GM12872 (cell line): ENCODE results near the gene MAGI2.

Experiments
- TF ChIP-seq, protein P1 (sequence below): IDR thresholded peaks from 3 replicates; pipeline ENCODE4 v1.5.1; 2011; ENCODE audit warnings: low read depth, mild to moderate bottlenecking, low read length, moderate library complexity; ENCODE audit not compliant: insufficient read depth

MAGI2 gene

DNA sequence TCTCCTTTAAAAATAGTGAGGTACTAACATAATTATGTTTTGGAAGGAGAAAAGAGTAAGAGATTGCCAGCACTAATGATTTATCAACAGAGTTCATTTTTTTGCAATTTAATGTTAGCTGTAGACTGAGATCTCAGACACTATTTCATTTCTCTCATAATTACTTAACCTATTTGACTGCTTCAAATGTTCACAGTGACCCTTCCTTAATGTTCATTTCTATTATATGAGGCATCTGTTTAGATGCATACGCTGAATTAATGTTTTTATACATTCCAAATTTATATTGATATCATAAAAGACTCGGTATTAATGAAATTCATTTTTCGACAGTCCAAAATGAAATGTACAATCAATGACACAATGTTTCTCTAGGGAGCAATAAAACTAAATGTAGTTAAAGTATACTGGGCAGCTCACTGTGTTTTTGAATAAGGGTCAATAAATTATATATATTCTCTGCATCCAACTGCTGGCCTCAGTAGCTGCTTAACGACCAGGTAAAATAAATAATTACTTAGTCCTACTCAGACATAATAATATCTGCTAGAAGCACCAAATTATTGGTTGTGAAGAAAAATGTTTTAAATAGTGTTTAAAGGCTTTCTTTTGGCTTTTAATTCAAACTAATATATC lies 373.4 kb downstream of the MAGI2 start:
- TF ChIP-seq, protein P1, sequence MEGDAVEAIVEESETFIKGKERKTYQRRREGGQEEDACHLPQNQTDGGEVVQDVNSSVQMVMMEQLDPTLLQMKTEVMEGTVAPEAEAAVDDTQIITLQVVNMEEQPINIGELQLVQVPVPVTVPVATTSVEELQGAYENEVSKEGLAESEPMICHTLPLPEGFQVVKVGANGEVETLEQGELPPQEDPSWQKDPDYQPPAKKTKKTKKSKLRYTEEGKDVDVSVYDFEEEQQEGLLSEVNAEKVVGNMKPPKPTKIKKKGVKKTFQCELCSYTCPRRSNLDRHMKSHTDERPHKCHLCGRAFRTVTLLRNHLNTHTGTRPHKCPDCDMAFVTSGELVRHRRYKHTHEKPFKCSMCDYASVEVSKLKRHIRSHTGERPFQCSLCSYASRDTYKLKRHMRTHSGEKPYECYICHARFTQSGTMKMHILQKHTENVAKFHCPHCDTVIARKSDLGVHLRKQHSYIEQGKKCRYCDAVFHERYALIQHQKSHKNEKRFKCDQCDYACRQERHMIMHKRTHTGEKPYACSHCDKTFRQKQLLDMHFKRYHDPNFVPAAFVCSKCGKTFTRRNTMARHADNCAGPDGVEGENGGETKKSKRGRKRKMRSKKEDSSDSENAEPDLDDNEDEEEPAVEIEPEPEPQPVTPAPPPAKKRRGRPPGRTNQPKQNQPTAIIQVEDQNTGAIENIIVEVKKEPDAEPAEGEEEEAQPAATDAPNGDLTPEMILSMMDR, result no peak

DNA sequence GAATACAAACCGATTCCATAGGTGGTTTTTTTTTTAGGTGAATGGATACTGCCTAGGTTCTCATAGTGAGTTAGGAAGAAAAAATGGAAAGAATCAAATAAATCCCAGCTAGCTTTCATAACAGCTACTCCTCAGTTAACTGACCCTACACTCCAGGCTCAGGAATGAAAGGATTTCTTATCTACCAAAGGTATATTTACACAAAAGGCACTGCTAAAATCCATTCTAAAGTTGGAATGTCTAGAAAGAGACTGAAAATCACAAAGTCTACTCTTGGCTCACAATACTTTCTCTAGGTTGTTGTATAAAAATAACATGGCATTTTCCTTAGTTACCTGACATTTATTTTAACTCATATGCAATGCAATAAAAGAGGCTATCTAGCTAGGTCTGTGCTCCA lies 375.2 kb downstream of the MAGI2 start:
- TF ChIP-seq, protein P1, result no peak

DNA sequence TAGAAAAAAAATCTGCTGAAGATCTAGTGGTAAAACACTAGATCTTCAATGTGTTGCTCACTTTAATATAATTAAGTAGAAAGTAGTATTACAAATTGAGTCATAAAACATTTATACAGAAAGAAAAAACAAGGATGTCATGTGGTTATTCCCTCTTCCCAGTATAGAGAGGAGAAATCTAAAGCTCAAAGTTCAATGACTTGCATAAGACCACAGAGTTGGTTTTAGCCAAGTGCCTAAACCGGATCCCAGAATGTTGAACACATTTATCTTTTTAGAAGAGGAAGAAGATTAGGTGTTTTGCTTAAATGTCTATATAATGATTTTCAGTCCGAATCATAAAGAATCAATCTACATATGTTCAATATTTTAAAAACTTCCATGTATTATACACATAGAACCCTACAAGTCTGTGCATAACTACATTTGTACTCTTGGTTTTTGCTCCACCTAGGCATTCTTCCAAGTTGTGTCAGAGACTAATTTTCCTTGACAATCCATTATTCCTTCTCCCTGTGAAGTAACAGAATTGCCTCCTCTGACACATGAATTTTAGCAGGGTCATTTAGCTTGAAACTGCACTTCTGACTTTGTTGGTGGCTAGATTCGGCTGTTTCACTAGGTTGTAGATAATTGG lies 389.2 kb downstream of the MAGI2 start:
- TF ChIP-seq, protein P1, result no peak

DNA sequence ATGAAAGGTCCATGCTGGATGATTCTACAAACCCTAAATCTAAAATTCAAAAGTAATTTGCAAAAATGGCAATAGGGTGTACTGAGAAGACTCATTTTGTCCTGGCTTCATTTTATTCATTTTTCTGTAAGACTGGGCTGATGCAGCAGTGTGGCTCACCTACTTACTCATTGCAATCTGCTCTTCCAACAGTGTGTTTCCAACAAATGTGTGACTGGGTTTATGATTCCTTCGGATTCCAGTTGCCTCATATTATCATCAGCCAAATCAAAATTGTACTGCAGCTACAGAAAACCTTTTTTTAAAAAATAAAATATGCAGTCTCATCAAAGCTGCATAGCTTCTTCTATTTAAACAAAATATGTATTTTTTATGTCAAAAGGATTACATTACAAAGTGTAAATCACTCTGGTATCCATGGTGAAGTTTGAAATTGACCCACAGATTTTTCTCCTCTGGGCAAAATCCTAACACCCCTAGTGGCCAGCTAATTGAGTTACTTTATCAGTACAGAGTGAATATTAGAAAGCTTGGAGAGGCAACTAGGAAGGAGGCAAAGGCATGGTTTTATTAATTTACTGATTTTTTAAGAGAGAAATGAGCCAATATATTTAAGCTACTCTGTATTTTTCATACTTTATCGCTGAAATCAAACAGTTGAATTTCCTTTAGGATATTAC lies 390.3 kb downstream of the MAGI2 start:
- TF ChIP-seq, protein P1, result no peak

DNA sequence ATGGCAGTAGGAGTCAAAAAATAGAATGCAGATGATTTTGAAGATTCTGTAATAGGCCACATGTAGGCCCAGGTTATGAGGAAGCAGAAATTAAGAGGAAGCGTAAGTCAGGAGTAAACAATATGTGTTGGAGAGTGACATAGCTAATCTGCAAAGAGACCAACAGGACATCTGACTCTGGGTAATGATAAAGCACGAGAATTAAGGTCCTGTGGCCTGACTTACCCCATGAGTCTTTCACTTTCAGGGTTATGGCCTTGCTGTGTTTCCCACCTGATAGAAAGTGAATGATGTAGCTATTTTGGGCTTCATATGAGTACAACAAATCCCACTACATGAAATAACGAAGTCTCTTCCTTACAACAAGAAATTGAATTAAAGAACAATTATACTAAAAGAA lies 393.0 kb downstream of the MAGI2 start:
- TF ChIP-seq, protein P1, result no peak

DNA sequence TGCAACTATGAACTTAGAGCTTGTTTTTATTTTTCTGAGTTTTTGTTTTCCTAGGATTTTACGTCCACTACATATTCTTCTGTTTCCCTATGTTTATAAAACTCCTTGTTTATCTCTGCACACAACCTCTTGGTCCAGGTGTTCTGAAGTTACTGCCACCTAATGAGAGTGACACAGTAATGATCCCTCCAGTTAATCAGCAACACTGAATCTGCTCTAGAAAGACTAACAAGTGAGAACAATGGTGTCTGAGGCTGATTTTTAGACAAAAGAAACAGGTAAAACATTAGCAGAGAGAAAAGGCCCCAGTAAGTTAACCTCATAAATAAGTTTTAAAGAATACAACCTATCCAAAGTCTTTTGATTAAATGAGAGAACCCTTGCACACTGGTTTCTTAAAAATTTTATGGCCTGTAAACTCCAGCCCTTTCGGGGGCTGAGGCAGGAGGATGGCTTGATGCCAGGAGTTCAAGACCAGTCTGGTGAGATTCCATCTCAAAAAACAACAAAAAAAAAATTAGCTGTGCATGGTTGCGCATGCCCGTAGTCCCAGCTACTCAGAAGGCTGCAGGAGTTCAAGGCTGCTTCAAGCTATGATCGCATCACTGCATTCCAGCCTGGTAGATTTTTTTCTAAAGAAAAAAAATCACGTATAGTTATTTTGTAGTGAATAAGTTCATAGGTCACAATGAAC lies 397.6 kb downstream of the MAGI2 start:
- TF ChIP-seq, protein P1, result no peak

DNA sequence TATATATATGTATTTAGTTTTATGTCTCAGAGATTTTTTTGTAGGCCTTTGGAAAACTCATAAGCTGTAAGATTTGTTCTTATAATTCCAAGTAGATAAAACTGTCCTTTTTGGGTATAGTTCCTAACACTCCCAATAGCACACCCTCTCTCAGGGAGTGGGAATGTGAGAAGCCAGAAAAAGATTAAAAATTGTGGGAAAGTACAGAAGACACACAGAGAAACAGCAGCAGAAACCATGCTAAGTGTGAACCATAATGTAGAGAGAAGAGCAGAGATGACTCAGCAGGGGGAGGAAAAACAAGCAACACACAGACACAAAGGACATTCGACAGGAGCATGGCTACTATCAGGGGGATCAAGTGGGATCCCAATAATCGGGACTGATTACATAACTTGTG lies 401.6 kb downstream of the MAGI2 start:
- TF ChIP-seq, protein P1, result no peak
